Measurements from ENCODE around the gene PON2. TPM values are rescaled to one million over a fixed set of nuclear protein-coding genes. Genes with fewer than 3 reads are reported as not detected.
A peak's percentile ranks its signal among the peaks of the same experiment; 100 is the strongest.
"Not testable (repeated sequence)": the region's sequence is repeated elsewhere in the genome, so short reads cannot be mapped to it uniquely, and the experiment has no call there.

The PON2 gene
- total RNA-seq, 2 experiments from 2014 or later, result 6.5 to 8.6 TPM

DNA sequence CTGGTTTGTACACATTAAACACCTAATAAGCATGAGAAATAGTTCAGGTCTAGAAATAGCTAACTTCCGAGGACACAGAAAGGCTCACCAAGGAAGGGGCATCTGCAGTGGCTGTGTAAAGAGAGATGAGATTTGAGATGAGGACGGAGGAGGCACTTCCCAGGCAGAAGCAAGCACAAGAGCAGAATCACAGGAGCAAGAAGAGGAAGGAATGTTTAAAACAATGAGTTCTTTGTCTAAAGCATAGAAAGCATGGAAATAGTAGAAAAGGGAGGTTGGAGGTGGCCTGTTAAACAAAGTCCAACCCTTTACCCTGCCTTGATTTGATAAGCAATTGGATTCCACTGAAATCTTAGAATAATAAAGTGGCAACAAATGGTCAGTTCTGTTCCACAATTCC, 27.1 kb downstream of the PON2 start:
- Mint-ChIP-seq H3K36me3 (no peaks in the 10 kb centered on the region), H3K9me3 (no peaks in the 10 kb centered on the region), H3K27me3 (no peaks in the 10 kb centered on the region), H3K4me3 (no peak overlapping the region), H3K4me1 (no peaks in the 10 kb centered on the region), H3K27ac (no peak overlapping the region)
- POLR2A ChIA-PET, result no interaction called here
- DNase-seq (no peak), ATAC-seq (ENCODE audit: low read depth) (no peak)

DNA sequence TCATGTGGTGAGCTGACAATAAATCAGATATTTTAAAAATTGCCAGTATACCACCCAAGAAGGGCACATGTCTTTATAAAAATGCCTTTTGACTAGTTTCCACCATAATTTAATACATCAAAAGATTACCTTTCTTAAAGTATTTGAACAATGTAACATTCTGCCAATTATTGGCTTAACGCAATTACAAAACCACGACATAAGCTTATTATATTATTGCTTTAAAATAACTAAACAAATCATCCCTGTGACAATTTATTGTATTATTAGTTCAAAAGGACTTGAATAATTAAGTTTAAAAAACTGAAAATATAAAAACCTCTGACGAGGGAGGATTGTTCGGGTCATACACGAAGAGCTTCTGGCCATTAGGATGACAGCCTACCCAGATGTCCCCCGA, 29.0 kb downstream of the PON2 start:
- POLR2A ChIA-PET, result no interaction called here
- Mint-ChIP-seq H3K9me3 (no peaks in the 10 kb centered on the region), H3K27me3 (no peaks in the 10 kb centered on the region), H3K36me3 (no peaks in the 10 kb centered on the region), H3K4me3 (no peak overlapping the region), H3K27ac (no peak overlapping the region), H3K4me1 (no peaks in the 10 kb centered on the region)
- DNase-seq, result no peak
- ATAC-seq (ENCODE audit: low read depth), result no peak

DNA sequence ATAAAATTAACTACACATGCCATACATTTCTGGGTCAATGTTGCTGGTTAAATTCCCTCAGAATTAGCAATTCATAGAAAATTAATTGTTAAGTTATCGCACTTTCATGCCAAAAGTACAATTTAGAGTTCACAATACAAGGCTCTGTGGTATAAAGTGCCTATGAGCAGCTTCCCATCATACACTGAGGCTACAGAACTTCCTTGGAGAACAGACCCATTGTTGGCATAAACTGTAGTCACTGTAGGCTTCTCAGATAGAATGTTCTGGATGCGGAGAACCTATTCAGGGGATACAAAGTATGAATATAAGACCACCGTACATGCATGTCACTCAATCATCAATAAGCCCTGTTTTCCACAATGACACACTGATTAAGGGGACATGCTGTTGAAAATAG, 29.6 kb downstream of the PON2 start:
- H3K9me3 Mint-ChIP-seq, result no peaks in the 10 kb centered on the region
- no peak overlapping the region for H3K4me3 Mint-ChIP-seq
- H3K27ac Mint-ChIP-seq, result no peak overlapping the region
- ATAC-seq (ENCODE audit: low read depth) (no peak), DNase-seq (no peak)
- POLR2A ChIA-PET, result no interaction called here
- H3K36me3 Mint-ChIP-seq, result no peaks in the 10 kb centered on the region
- H3K4me1 Mint-ChIP-seq, result no peaks in the 10 kb centered on the region
- no peaks in the 10 kb centered on the region for H3K27me3 Mint-ChIP-seq

DNA sequence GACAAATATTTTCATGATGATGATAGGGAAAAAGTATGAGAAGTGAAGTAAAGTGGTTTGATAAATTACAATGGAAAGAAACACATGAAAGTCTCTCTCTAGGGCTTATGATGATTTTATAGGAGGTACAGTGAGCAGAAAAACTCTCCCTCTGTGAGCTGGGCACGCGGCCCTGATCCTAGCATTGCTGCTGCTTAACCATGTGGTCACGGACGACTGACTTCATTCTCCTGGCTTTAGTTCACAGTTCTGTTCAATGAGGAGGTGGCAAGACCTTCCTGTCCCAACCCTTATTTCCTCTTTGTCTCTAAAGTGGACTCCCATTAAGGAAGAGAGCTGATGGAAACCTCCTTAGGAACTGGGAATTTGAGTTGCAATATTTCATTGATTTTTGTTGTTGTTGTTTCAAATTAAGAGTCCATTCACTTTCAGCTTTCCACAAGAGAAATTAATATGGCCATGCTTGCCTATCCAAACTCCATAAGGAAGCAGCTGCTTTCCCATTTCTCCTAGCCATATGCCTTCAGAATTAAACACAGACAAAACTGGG, 30.4 kb downstream of the PON2 start:
- Mint-ChIP-seq H3K4me1 (no peaks in the 10 kb centered on the region), H3K27ac (no peak overlapping the region), H3K4me3 (no peak overlapping the region), H3K27me3 (no peaks in the 10 kb centered on the region), H3K9me3 (no peaks in the 10 kb centered on the region), H3K36me3 (no peaks in the 10 kb centered on the region)
- DNase-seq (no peak), ATAC-seq (ENCODE audit: low read depth) (no peak)
- POLR2A ChIA-PET, result no interaction called here

DNA sequence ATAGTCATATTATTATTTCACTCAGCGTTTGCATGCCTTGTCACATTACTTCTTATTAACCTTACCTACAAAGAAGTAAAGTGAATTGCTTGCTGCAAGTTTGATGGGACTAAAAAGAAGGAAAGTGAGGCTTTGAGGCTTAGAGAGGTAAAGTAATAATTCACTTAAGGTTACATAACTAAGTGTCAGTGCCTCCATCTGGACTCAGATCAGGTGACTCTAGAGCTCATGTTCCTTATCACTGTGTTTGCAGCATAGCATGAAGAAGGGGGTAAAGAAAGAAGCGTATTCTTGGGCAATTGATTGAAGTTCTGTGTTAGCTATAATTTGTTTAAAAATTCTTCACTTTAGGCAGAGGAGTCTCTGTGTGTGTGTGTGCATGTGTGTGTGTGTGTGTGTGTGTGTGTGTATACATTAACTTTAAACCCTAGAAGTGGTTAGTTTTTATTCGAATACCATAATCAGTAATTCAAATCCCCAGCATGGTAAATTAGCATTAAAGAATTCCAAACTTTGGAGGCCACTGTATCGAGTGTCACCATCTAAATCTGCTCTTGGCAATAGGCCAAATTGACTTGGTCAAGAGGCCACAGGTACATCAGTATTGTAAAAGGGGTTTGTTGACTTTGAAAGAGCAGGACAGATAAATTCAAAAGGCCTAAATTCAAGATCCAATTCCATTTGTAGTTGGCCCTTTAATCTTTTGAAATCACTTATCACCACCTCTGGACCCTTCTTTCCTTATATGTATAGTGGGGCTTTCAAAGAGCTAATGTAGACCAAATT, 36.5 kb downstream of the PON2 start:
- POLR2A ChIA-PET, result no interaction called here
- no peak overlapping the region for H3K4me3 Mint-ChIP-seq

DNA sequence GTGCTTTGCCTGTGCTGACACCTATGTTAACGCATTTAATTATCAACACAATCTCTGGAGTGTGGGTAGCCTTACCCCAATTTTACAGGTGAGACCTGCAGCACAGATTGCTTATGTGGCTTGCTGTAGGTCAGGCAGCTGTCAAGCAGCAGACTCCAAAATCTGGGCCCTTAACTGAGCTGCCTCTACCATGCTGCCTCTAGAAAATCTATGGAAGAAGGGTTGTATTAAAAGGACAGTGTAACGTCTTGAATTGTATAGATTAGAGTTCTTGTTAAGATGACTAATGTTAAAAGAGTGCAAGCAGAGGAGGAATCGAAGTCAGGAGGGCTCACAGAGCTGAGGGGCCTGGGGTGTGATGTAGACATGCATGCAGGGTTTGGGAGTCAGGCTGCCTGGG, 37.4 kb downstream of the PON2 start:
- H3K4me3 Mint-ChIP-seq, result no peak overlapping the region
- no peaks in the 10 kb centered on the region for H3K9me3 Mint-ChIP-seq
- no peaks in the 10 kb centered on the region for H3K36me3 Mint-ChIP-seq
- ATAC-seq (ENCODE audit: low read depth), result no peak
- no peak overlapping the region for H3K27ac Mint-ChIP-seq
- no peak for DNase-seq
- peaks cover 5% of the 10 kb centered on the region for H3K4me1 Mint-ChIP-seq
- POLR2A ChIA-PET, result no interaction called here
- peaks cover 32% of the 10 kb centered on the region for H3K27me3 Mint-ChIP-seq

More for the DNA sequence above, 36.5 kb downstream of the PON2 start:
- peaks cover 32% of the 10 kb centered on the region for H3K27me3 Mint-ChIP-seq
- no peak overlapping the region for H3K27ac Mint-ChIP-seq
- DNase-seq (no peak), ATAC-seq (ENCODE audit: low read depth) (no peak)
- no peaks in the 10 kb centered on the region for H3K36me3 Mint-ChIP-seq
- peaks cover 5% of the 10 kb centered on the region for H3K4me1 Mint-ChIP-seq
- no peaks in the 10 kb centered on the region for H3K9me3 Mint-ChIP-seq

DNA sequence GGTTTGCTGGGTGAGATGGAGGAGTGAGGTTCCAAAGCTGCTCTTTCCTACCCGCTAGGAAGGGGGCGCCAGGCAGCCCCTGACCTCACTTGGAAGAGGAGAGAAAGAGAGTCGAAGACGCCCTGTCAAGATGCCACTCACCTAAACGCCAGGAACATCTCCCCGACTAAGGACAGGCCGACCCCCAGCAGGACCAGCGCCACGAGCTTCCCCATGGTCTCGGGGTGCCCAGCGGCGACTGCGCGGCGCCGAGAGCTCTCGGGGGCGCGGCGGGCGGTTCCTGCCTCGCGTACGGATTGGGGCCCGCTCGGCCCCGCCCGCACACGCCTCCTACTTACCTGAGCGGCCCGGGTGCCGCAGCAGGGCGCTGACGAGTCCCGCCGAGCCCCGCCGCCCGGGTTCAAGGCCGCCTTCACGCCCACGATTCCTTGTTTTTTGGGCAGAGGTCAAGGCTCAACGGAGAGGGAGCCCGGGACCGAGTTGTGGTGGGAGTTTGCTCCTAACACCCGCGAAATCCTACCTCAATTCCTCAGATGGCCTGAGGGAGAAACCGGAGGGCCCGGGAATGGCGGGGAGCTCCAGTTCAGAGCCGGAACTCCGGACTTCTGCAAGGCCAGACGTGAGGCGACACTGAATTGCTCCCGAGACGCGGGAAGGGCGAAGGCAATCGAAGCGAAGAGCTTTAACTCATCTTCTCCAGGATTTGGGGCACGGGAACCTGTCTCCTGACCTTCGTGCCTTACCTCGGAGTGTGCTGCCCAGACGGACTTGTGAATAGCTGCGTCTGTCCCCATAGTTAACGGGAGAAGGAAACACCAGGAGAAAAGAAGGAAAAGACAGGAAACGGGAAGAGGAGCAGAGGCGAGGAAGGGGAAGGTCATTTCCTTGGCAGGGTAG, 38.4 kb downstream of the PON2 start, which contains the start of gene PON3:
PON3 (minus strand) TSS at position 240 of the 897 bp plus-strand sequence; CDS start at position 215, 25 bp downstream.
- no peaks in the 10 kb centered on the region for H3K36me3 Mint-ChIP-seq
- POLR2A ChIA-PET, result no interaction called here

DNA sequence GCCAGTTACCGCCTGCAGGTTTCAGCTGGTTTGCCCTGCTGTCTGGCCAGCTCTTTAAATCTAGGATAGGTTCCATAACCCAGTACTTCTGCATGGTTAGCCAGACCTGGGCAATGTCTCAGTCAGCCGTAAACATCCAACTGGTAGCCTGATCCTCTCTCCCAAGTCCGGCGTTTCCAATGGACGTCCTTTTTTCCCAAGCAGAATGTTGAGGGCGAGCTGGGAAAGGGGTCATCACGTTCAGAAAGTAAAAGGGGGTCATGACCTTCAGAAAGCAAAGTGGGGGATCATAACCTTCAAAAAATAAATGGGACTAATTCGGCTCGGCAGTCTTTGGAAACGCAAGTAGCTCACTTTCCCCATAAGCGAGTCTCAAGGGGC, 39.1 kb downstream of the PON2 start:
- Mint-ChIP-seq H3K4me1 (peaks cover 5% of the 10 kb centered on the region), H3K27me3 (peaks cover 32% of the 10 kb centered on the region), H3K9me3 (no peaks in the 10 kb centered on the region), H3K36me3 (no peaks in the 10 kb centered on the region), H3K4me3 (peak overlapping the region; percentile 76), H3K27ac (no peak overlapping the region)
- DNase-seq (no peak), ATAC-seq (ENCODE audit: low read depth) (no peak)
- POLR2A ChIA-PET, result no interaction called here

More for the DNA sequence above, 38.4 kb downstream of the PON2 start, which contains the start of gene PON3:
- no peaks in the 10 kb centered on the region for H3K9me3 Mint-ChIP-seq
- peak within 1 kb of the TSS; percentile 76 for H3K4me3 Mint-ChIP-seq
- peaks cover 32% of the 10 kb centered on the region for H3K27me3 Mint-ChIP-seq
- no peak within 1 kb of the TSS for H3K27ac Mint-ChIP-seq
- ATAC-seq (ENCODE audit: low read depth) (peak; percentile 95), DNase-seq (peak; percentile 63)
- peaks cover 5% of the 10 kb centered on the region for H3K4me1 Mint-ChIP-seq

DNA sequence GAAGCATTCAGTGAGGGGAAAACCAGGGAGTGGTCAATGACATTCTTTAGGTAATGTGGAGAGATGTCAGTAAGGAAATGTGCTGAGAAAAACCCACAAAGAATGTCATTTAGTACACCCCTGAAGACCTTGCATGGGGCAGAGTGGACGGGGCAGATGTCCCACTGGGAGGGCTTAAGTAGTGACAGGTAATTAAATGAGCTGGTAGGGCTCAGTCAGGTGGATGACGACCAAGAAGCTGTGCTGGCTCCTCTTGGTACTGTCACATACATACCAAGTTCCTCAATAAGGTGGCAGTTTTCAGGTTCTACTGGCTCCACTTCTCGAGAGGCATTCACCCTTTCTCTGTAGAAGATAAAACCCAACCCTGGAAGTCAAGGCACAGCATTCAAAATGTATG, 40.5 kb downstream of the PON2 start:
- Mint-ChIP-seq H3K27ac (no peak overlapping the region), H3K27me3 (peaks cover 32% of the 10 kb centered on the region), H3K9me3 (no peaks in the 10 kb centered on the region), H3K36me3 (no peaks in the 10 kb centered on the region), H3K4me1 (peaks cover 5% of the 10 kb centered on the region), H3K4me3 (no peak overlapping the region)
- DNase-seq, result no peak
- ATAC-seq (ENCODE audit: low read depth), result no peak
- POLR2A ChIA-PET, result no interaction called here

DNA sequence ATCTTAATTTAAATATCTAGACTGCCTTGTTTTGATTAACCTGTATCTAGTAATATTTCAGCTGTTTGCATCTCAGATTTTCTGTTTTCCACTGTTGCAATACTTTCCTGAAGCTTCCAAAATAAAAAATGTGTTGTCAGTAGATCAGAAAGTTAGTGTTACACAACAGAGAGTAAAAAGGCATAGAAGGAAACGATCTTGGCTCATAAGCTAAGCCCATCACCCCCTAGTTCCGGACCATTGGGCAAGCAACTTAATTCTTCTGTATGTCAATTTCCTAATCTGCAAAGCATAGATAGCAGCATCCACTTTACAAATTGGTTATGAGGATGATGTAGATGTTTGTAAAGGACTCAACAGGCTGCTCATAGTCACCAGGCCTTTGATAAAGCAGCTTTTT, 43.1 kb downstream of the PON2 start:
- Mint-ChIP-seq H3K9me3 (peaks cover 3% of the 10 kb centered on the region), H3K27me3 (peaks cover 22% of the 10 kb centered on the region), H3K4me3 (no peak overlapping the region), H3K27ac (no peak overlapping the region), H3K4me1 (peaks cover 3% of the 10 kb centered on the region), H3K36me3 (no peaks in the 10 kb centered on the region)
- POLR2A ChIA-PET, result no interaction called here
- ATAC-seq (ENCODE audit: low read depth), result no peak
- no peak for DNase-seq

DNA sequence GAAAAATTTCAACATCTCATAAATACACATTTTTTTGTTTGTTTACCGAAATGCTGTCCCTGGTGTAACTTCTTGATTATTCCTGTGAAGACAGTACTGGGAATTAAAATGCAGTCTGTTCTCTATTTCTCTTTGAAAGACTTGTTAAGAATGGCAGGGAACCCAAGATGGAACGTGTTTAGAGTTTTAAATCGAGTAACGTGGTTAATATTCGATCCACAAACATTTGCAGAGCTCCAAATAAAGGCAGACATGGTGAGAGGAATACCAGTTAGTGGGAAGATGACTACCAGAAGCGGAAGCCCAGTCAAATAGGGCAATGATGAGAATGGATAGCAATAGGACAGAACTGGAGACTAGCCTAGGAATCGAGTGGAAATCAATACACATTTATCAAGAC, 45.3 kb downstream of the PON2 start:
- POLR2A ChIA-PET, result no interaction called here
- ATAC-seq (ENCODE audit: low read depth), result no peak
- Mint-ChIP-seq H3K4me1 (no peaks in the 10 kb centered on the region), H3K4me3 (no peak overlapping the region), H3K27ac (no peak overlapping the region), H3K9me3 (peaks cover 5% of the 10 kb centered on the region), H3K27me3 (peaks cover 8% of the 10 kb centered on the region), H3K36me3 (no peaks in the 10 kb centered on the region)
- no peak for DNase-seq

DNA sequence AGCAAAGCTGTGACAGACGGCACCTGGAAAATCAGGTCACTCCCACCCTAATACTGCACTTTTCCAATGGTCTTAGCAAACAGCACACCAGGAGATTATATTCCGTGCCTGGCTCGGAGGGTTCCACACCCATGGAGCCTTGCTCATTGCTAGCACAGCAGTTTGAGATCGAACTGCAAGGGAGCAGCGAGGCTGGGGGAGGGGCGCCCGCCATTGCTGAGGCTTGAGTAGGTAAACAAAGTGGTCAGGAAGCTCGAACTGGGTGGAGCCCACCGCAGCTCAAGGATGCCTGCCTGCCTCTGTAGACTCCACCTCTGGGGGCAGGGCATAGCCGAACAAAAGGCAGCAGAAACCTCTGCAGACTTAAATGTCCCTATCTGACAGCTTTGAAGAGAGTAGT, 55.4 kb downstream of the PON2 start:
- not testable (repeated sequence) for H3K27me3 Mint-ChIP-seq

DNA sequence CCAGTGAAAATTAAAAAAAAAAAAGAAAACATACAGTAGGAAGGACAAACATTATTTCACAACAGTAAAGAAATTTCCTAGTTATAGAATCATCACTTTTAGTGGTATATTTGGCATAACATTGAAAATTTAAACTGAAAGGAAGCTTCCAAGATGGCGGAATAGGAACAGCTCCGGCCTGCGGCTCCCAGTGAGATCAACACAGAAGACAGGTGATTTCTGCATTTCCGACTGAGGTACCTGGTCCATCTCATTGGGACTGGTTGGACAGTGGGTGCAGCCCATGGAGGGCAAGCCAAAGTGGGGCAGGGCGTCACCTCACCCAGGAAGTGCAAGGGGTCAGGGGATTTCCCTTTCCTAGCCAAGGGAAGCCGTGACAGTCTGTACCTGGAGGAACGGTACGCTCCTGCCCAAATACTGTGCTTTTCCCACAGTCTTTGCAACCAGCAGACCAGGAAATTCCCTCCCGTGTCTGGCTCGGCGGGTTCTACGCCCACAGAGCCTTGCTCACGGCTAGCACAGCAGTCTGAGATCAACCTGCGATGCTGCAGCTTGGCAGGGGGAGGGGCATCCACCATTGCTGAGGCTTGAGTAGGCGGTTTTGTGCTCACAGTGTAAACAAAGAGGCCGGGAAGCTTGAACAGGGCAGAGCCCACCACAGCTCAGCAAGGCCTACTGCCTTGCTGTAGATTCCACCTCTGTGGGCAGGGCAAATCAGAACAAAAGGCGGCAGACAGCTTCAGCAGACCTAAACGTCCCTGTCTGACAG, 58.0 kb downstream of the PON2 start:
- H3K4me1 Mint-ChIP-seq, result no peaks in the 10 kb centered on the region
- no peak overlapping the region for H3K27ac Mint-ChIP-seq
- H3K36me3 Mint-ChIP-seq, result no peaks in the 10 kb centered on the region
- no peaks in the 10 kb centered on the region for H3K27me3 Mint-ChIP-seq
- ATAC-seq (ENCODE audit: low read depth) (no peak), DNase-seq (no peak)
- POLR2A ChIA-PET, result no interaction called here
- H3K4me3 Mint-ChIP-seq, result no peak overlapping the region
- H3K9me3 Mint-ChIP-seq, result peaks cover 1% of the 10 kb centered on the region

More for the DNA sequence above, 55.4 kb downstream of the PON2 start:
- H3K4me1 Mint-ChIP-seq; POLR2A ChIA-PET; ATAC-seq (ENCODE audit: low read depth); H3K4me3 Mint-ChIP-seq; H3K9me3 Mint-ChIP-seq; DNase-seq; H3K27ac Mint-ChIP-seq; H3K36me3 Mint-ChIP-seq: not testable (repeated sequence)
